ENCODE results near the gene SF1. TPM values are rescaled to one million over a fixed set of nuclear protein-coding genes. Genes with fewer than 3 reads are reported as not detected.

Gene SF1
- total and polyA plus RNA-seq, 2 of the 4 experiments (the other 2 are of a cell fraction) = 56.8 to 88.0 TPM

- H3K18ac ChIP-seq (ENCODE audit: low read depth, low read length) = no peak overlapping the region
- no peak overlapping the region for H2BK5ac ChIP-seq (ENCODE audit: low read depth, low read length, poor library complexity, severe bottlenecking)
- H3K9me3 ChIP-seq (ENCODE audit: control insufficient read depth, insufficient read depth, low read length) = no peaks in the 10 kb centered on the region
- intact Hi-C loops (cut with micrococcal nuclease) = loop anchor here (1.0 kb wide), 1 partner anchor 24 kb away; no protein-coding TSS in a partner anchor
- dilution Hi-C loops (cut with HindIII; ENCODE audit: low sequenced_read_pairs, unreplicated experiment) = no loop called here
- H3K23ac ChIP-seq (ENCODE audit: low read depth, low read length) = no peak overlapping the region
- H3K36me3 ChIP-seq (ENCODE audit: control insufficient read depth, insufficient read depth, low read length) = no peaks in the 10 kb centered on the region
- H3K14ac ChIP-seq (replicated peaks; ENCODE audit: low read depth, low read length) = no peak overlapping the region
- H4K91ac ChIP-seq (ENCODE audit: insufficient read depth, low read depth, low read length) = no peak overlapping the region
- no peak overlapping the region for H2AK5ac ChIP-seq (ENCODE audit: low read depth, low read length)
- no peaks in the 10 kb centered on the region for H3K79me1 ChIP-seq (ENCODE audit: low read depth in 1 of 2, low read length in 2 of 2)
- in situ Hi-C loops (cut with MboI; ENCODE audit: low sequenced_read_pairs) = no loop called here
- no peak overlapping the region for H4K8ac ChIP-seq (ENCODE audit: low read depth in 2 of 2, low read length in 2 of 2)
- no peak overlapping the region for H3K4ac ChIP-seq (ENCODE audit: low read depth, low read length)
- ATAC-seq (ENCODE audit: low read depth) (peak; percentile 76), DNase-seq (no peak)
- H3K27me3 ChIP-seq (ENCODE audit: control insufficient read depth, insufficient read depth, low read length) = peaks cover 69% of the 10 kb centered on the region
- ChIA-PET CTCF (no interaction called here), POLR2A (ENCODE audit: unreplicated experiment) (no interaction called here)
- peaks cover 4% of the 10 kb centered on the region for H3K9me1 ChIP-seq (ENCODE audit: insufficient read depth, low read length)
- peak overlapping the region; percentile 36 for H3K4me3 ChIP-seq (ENCODE audit: insufficient read depth, low read depth, low read length)
- 2% methylated on average over 19 of the region's 58 CpGs; no CpG with 5 or more reads in 1 of the 2 experiments for WGBS, 2 experiments (ENCODE audit: extremely low coverage in 2 of 2, insufficient read length in 1 of 2)
- no peak overlapping the region for H4K5ac ChIP-seq (ENCODE audit: low read depth, low read length)
- H2AFZ ChIP-seq (replicated peaks; ENCODE audit: low read length, poor library complexity) = peak overlapping the region; percentile 90
- BruUV-seq (replicated peaks) = no TSS peak
- H3K9ac ChIP-seq (ENCODE audit: low read depth, low read length) = peak overlapping the region; percentile 21; the same call in 1 of the 2 replicates
- H2BK120ac ChIP-seq (ENCODE audit: low read depth, low read length) = no peak overlapping the region
- H3K4me1 ChIP-seq (ENCODE audit: control insufficient read depth, insufficient read depth, low read length) = peaks cover 12% of the 10 kb centered on the region
- no peak overlapping the region for H3K27ac ChIP-seq (ENCODE audit: insufficient read depth, low read length)
- H3K4me2 ChIP-seq (ENCODE audit: low read depth, low read length) = peak overlapping the region; percentile 78
- H2AK9ac ChIP-seq (replicated peaks; ENCODE audit: low read depth, low read length, poor library complexity) = peak overlapping the region; percentile 91
- H2BK15ac ChIP-seq (ENCODE audit: low read depth, low read length) = no peak overlapping the region
- no peak overlapping the region for H2BK20ac ChIP-seq (ENCODE audit: low read depth, low read length)
- H3K56ac ChIP-seq (ENCODE audit: extremely low read depth, insufficient read depth, low read length) = no peak overlapping the region
- H4K20me1 ChIP-seq (ENCODE audit: insufficient read depth, low read length) = peaks cover under 1% of the 10 kb centered on the region; the same call in 1 of the 2 replicates
- TF ChIP-seq ELK1 (IDR thresholded peaks at IDR 0.05; ENCODE audit: borderline replicate concordance, low read depth, low read length) (no peak), CTCF (conservative IDR thresholded peaks at IDR 0.05; ENCODE audit: low read depth, low read length) (peak; percentile 75), MXI1 (IDR thresholded peaks at IDR 0.05; ENCODE audit: borderline replicate concordance, low read depth, low read length) (no peak), CEBPB (IDR thresholded peaks at IDR 0.05; ENCODE audit: low read depth, low read length) (peak; percentile 77), BHLHE40 (IDR thresholded peaks at IDR 0.05; ENCODE audit: low read depth, low read length) (no peak), RFX5 (IDR thresholded peaks at IDR 0.05; ENCODE audit: low read depth, low read length) (no peak), SMC3 (IDR thresholded peaks at IDR 0.05; ENCODE audit: low read depth, low read length) (peak; percentile 35; the same call in 1 of the 2 replicates), RCOR1 (IDR thresholded peaks at IDR 0.05; ENCODE audit: insufficient replicate concordance, low read length) (no peak), FOS (IDR thresholded peaks at IDR 0.05; ENCODE audit: low read depth, low read length) (no peak), MAFK (IDR thresholded peaks at IDR 0.05; ENCODE audit: low read depth, low read length) (no peak), CHD1 (IDR thresholded peaks at IDR 0.05; ENCODE audit: low read depth, low read length) (no peak), USF2 (IDR thresholded peaks at IDR 0.05; ENCODE audit: low read depth, low read length) (no peak), RAD21 (IDR thresholded peaks at IDR 0.05; ENCODE audit: low read length) (peak; percentile 52), MAZ (IDR thresholded peaks at IDR 0.05; ENCODE audit: borderline replicate concordance, low read depth, low read length) (peak; percentile 71; the same call in 1 of the 2 replicates), NFE2L2 (IDR thresholded peaks at IDR 0.05; ENCODE audit: low read depth, low read length) (no peak)
Observed at GRCh38 chr11:64742889-64743590, 35.3 kb downstream of the SF1 start.
